SH-SY5Y (cell line): Measurements from ENCODE around the gene LRRC66.

ENCODE experiments used
- GATA2 ChIP-seq: IDR thresholded peaks from 2 replicates; pipeline ENCODE4 v1.6.1; 2011; ENCODE audit warnings: mild to moderate bottlenecking, low read depth, low read length
- GATA3 ChIP-seq: IDR thresholded peaks from 2 replicates; pipeline ENCODE4 v1.6.1; 2011; ENCODE audit warnings: low read depth, mild to moderate bottlenecking, low read length, moderate library complexity

- TF ChIP-seq GATA3 (no peak), GATA2 (no peak)
Observed at GRCh38 chr4:52004414-52004813, 15.7 kb downstream of the LRRC66 start.
